HT-29 (cell line): ENCODE measurements around the gene RXRB. TPM values are rescaled to one million over a fixed set of nuclear protein-coding genes. Genes with fewer than 3 reads are reported as not detected.
A peak's percentile ranks its signal among the peaks of the same experiment; 100 is the strongest.
"Not testable (repeated sequence)": the region's sequence is repeated elsewhere in the genome, so short reads cannot be mapped to it uniquely, and the experiment has no call there.

Source experiments
- DNase-seq: peaks from one replicate; pipeline ENCODE4 v3.0.0-alpha.2; 2015; ENCODE audit warnings: low spot score
- total RNA-seq: library from RNA; depleted of rRNA; stranded (reverse); fragments of >200 nt; shearing (Covaris generic); gene quantifications from 2 replicates; pipeline ENCODE4 v1.2.3, GENCODE V29; 2014; rRNA removed

RXRB gene
- total RNA-seq = 28.1 and 32.9 TPM in 2 replicates

GRCh38 chr6:33200219-33201146, at the start of gene RXRB, which contains the start of gene SLC39A7:
RXRB (minus strand) TSS chr6:33200665; CDS start chr6:33200476, 189 bp downstream.
SLC39A7 (plus strand) TSS chr6:33200867; CDS start chr6:33201246, 379 bp downstream.
- peak; percentile 99 for DNase-seq

- DNase-seq = no peak
Measured at GRCh38 chr6:33249732-33250630, 49.5 kb upstream of the RXRB start.

GRCh38 chr6:33248932-33249731, 48.7 kb upstream of the RXRB start:
- peak; percentile 97 for DNase-seq

DNA sequence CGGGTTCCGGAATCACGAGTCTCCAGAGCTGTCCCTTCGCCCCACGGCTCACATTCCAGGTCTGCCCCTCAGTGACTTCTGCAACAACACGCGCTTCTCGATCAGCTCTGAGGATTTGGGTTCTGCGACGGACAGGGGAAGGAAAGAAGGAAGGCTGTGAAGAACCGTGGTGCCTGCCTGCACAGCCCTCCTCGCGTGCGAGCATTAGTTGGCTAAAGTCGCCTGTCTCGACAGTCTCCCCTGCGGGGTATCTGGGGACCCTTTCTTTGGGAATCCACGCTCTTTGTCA, 48.1 kb upstream of the RXRB start:
- DNase-seq = no peak

- DNase-seq = peak; percentile 93
Measured at GRCh38 chr6:33247977-33248642, 47.6 kb upstream of the RXRB start.

GRCh38 chr6:33243476-33243875, 43.0 kb upstream of the RXRB start:
- no peak for DNase-seq

DNA sequence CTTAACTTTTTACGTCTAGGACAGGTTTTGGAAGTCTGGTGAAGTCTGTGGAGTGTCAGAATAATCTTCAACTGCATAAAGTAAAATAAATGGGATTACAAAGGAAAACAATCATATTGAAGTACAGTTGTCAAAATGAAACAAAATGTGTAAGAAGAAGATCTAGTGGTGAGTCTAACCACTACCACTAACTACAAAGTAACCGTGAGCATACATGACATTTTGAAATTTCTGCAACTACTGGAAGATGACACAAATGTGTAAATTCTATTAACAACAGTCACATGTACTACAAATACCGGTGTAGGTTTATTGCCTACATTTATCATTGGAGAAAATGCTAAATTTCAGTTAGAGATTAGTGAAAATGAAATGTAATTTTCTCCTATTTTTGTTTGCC, 41.5 kb upstream of the RXRB start:
- no peak for DNase-seq

GRCh38 chr6:33237741-33238140, 37.3 kb upstream of the RXRB start:
- DNase-seq = no peak

- no peak for DNase-seq
Measured at GRCh38 chr6:33236852-33237251, 36.4 kb upstream of the RXRB start.

DNA sequence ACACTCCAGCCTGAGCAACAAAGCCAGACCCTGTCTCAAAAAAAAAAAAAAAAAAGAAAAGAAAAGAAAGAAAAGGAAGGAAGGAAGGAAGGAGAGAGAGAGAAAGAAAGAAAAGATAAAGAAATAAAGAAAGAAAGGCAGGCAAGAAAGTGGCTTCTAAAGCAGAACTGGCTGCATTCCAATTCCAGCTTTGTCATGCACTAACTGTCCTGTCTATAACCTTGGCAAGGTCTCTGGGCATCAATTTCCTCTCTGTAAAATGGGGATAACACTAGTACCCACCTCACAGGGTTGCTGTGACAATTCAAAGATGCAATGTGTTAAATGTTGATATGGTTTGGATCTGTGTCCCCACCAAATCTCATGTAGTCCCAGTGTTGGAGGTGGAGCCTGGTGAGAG, 35.9 kb upstream of the RXRB start:
- DNase-seq = no peak

DNA sequence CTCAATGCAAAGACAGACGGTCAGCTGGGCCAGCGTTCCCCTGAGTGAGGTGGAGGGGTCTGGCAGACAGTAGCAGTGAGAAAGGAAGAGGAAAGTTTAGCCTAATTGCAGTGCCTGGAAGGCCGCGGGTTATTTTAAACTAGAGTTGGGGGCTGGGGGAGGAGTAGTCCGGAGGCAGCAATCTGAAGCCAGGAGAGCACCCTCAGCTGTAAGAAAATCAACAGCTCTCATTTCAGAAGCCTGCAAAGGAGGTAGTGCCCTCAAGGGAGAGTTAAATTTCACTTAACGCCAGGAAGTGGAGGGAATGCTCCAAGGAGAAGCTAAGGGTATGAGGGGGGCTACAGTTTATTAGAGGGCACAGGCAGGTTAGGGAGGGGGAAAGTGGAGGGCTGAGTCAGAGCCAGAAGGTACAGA, 34.8 kb upstream of the RXRB start:
- DNase-seq = no peak

- not testable (repeated sequence) for DNase-seq
Measured at GRCh38 chr6:33226503-33227120, 26.1 kb upstream of the RXRB start.

GRCh38 chr6:33217681-33218080, 17.2 kb upstream of the RXRB start:
- DNase-seq = no peak

GRCh38 chr6:33217246-33217645, 16.8 kb upstream of the RXRB start:
- DNase-seq = no peak

GRCh38 chr6:33216117-33216649, 15.7 kb upstream of the RXRB start:
- DNase-seq = no peak

DNA sequence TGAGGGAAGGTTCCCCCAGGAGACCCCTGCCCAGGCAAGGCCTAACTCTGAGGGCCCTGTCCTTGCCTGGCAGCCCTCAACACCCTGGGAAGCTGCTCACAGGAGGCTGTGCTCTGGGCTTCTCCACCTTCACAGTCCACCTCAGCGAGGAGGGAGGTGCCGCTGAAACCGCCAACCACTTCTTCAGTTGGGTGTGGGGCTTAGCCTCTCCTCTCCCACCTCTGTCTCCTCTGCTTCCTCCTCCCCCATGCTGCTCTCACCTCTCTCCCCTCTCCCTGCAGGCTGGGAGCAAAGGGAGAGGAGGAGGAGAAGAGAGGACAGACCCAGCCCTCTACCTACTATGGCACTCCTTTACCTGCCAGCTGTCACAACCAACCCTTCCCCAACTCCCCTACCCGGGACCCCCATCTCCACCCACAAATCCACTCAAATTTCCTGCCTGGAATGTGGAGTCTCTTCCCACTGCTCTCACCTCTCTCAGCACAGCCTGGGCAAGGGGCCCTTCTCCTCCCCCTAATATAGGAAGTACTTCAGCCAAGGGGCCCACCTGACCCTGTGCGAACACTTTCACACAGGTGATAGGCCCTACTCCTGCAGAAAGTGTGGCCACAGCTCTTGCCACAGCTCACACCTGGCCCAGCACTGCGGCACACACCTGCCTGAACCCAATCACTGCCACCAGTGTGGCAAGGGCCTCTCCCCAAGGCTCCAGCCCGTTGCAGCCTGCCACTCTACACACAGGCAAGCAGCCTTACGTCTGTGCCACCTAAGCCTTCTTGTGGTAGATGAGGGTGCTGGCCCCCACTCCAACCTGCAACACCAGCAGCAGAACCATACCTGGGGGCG, 15.0 kb upstream of the RXRB start:
- DNase-seq = no peak

GRCh38 chr6:33213989-33214335, 13.5 kb upstream of the RXRB start:
- DNase-seq = no peak

GRCh38 chr6:33213166-33213988, 12.9 kb upstream of the RXRB start:
- no peak for DNase-seq

GRCh38 chr6:33212857-33213165, 12.3 kb upstream of the RXRB start:
- DNase-seq = no peak
